Gastrocnemius medialis (tissue), 4 donors: ENCODE results near the gene HTT. TPM values are rescaled to one million over a fixed set of nuclear protein-coding genes. Genes with fewer than 3 reads are reported as not detected.

Experiments
- ATAC-seq, 2 donors: fragments of 150-250 bp; one replicate each; pipeline ENCODE4 v1.9.1; 2016
- DNase-seq, 2 donors: peaks; one replicate each; pipeline ENCODE4 v3.0.0-alpha.2; 2019
- H3K27ac ChIP-seq, 4 donors: fragments of 200-600 bp; sonication (generic); 1 replicate in 1 of 4; 2 replicates in 3 of 4; pipeline ENCODE4 v1.5.1; 2016 to 2018; ENCODE audit warnings: mild to moderate bottlenecking in 2 of 4, moderate library complexity in 1 of 4
- H3K27me3 ChIP-seq, 3 donors: fragments of 200-600 bp; sonication (generic) in 2 of 3; 1 replicate in 1 of 3; 2 replicates in 2 of 3; pipeline versions ENCODE4 v1.5.1 to v1.6.0; 2016 to 2019; ENCODE audit warnings: mild to moderate bottlenecking in 1 of 3, moderate library complexity in 1 of 3
- H3K36me3 ChIP-seq, 2 donors: fragments of 200-600 bp; sonication (generic) in 1 of 2; one replicate each; pipeline ENCODE4 v1.5.1; 2017 to 2018
- H3K4me1 ChIP-seq, 2 donors: fragments of 200-600 bp; sonication (generic) in 1 of 2; one replicate each; pipeline ENCODE4 v1.5.1; 2016 to 2017; ENCODE audit warnings: mild to moderate bottlenecking in 2 of 2
- H3K4me3 ChIP-seq, 4 donors: fragments of 200-600 bp; sonication (generic) in 3 of 4; 1 replicate in 1 of 4; 2 replicates in 3 of 4; pipeline ENCODE4 v1.5.1; 2016 to 2019; ENCODE audit warnings: mild to moderate bottlenecking in 2 of 4
- H3K9me3 ChIP-seq, 3 donors: fragments of 200-600 bp; sonication (generic) in 2 of 3; 1 replicate in 1 of 3; 2 replicates in 2 of 3; pipeline ENCODE4 v1.5.1; 2016 to 2019
- POLR2A ChIP-seq, 2 donors: fragments of 450-650 bp; IDR thresholded peaks; one replicate each; pipeline ENCODE4 v1.6.1; 2017; ENCODE audit warnings: antibody characterized with exemption in 2 of 2, mild to moderate bottlenecking in 2 of 2, moderate library complexity in 2 of 2
- in situ Hi-C, 4 donors: fragments of 200-750 bp; cut with MboI; loops; one replicate each; pipeline versions ENCODE4 v1.15.0 to v1.8.0; 2017; ENCODE audit warnings: low sequenced_read_pairs in 4 of 4
- intact Hi-C: fragments of 100-400 bp; cut with DNase I; formaldehyde crosslinking; loops from one replicate; pipeline ENCODE4 v1.15.1; 2023; ENCODE audit warnings: low total_unique reads
- total RNA-seq, 4 donors: library from RNA; depleted of rRNA; stranded (reverse); fragments of >200 nt; gene quantifications; one replicate each; pipeline versions ENCODE4 v1.1.0 to v1.2.3, GENCODE V29; 2016
- TF ChIP-seq, protein P1 (sequence below), 5 experiments: fragments of 450-650 bp in 3 of 5; fragments of 200-600 bp in 2 of 5; sonication (generic) in 2 of 5; IDR thresholded peaks in 4 of 5; conservative IDR thresholded peaks in 1 of 5; 1 replicate in 4 of 5; 2 replicates in 1 of 5; pipeline ENCODE4 v1.5.1; 2016 to 2019; ENCODE audit warnings: antibody characterized with exemption in 5 of 5, mild to moderate bottlenecking in 3 of 5, moderate library complexity in 3 of 5

HTT gene
- total RNA-seq, 4 donors from 2014 or later = 23.5 to 73.0 (median 51.1) TPM

DNA sequence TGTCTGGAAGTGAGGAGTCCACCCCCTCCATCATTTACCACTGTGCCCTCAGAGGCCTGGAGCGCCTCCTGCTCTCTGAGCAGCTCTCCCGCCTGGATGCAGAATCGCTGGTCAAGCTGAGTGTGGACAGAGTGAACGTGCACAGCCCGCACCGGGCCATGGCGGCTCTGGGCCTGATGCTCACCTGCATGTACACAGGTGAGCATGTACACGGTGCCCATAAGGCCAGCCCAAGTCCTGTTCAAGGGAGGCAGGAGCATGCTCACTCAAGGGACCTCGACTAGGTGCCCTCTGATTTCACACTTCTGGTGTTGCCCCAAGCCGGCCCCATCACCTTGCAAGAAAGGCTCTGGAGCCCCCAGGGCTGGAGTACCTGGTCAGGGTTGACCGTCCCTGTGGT is 161.1 kb downstream of the HTT start:
- DNase-seq = no peak
- peaks cover 0 to 83% of the 10 kb centered on the region in 2 donors for H3K36me3 ChIP-seq
- in situ Hi-C loops (no loop called here), intact Hi-C loops (no loop called here)
- no peak overlapping the region for H3K27ac ChIP-seq
- no peak for ATAC-seq
- TF ChIP-seq, protein P1, sequence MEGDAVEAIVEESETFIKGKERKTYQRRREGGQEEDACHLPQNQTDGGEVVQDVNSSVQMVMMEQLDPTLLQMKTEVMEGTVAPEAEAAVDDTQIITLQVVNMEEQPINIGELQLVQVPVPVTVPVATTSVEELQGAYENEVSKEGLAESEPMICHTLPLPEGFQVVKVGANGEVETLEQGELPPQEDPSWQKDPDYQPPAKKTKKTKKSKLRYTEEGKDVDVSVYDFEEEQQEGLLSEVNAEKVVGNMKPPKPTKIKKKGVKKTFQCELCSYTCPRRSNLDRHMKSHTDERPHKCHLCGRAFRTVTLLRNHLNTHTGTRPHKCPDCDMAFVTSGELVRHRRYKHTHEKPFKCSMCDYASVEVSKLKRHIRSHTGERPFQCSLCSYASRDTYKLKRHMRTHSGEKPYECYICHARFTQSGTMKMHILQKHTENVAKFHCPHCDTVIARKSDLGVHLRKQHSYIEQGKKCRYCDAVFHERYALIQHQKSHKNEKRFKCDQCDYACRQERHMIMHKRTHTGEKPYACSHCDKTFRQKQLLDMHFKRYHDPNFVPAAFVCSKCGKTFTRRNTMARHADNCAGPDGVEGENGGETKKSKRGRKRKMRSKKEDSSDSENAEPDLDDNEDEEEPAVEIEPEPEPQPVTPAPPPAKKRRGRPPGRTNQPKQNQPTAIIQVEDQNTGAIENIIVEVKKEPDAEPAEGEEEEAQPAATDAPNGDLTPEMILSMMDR (IDR thresholded peaks at IDR 0.05 in 4 of 5, conservative IDR thresholded peaks at IDR 0.05 in 1 of 5) = no peak
- TF ChIP-seq POLR2A (IDR thresholded peaks at IDR 0.05) = no peak
- H3K9me3 ChIP-seq = no peaks in the 10 kb centered on the region
- no peaks in the 10 kb centered on the region for H3K27me3 ChIP-seq
- no peaks in the 10 kb centered on the region for H3K4me1 ChIP-seq
- H3K4me3 ChIP-seq = no peak overlapping the region

DNA sequence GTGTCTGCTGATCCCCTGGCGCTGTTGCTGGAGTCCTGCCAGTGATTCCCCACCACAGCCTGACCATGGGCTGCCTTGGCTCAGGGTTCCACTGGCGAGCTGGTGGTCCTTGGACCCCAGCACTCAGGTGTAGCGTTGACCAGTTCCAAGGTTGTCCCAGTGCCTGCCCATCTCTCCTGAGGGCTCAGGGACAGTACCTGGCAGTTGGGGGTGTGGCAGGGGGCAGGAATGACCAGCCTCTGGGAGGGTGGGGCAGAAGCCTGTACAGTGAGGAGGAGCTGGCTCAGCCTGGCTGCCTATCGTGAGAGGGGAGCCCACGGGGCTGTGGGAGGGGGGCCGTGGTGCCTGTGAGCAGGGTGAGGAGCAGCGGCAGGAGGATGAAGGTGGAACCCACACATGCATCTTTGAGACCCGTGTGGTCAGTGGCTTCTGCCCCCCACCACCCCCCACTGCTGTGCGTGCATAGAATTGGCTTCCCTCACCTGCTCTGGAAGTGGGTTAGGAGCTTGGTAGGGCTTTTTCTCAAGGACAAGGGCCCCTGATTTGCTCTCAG is 161.9 kb downstream of the HTT start:
- Histone ChIP-seq H3K4me1 (no peaks in the 10 kb centered on the region), H3K27me3 (no peaks in the 10 kb centered on the region), H3K36me3 (peaks cover 0 to 83% of the 10 kb centered on the region in 2 donors), H3K4me3 (no peak overlapping the region), H3K27ac (no peak overlapping the region), H3K9me3 (no peaks in the 10 kb centered on the region)
- ATAC-seq (no peak), DNase-seq (no peak)
- no peak for TF ChIP-seq POLR2A (IDR thresholded peaks at IDR 0.05)
- TF ChIP-seq, protein P1 (IDR thresholded peaks at IDR 0.05 in 4 of 5, conservative IDR thresholded peaks at IDR 0.05 in 1 of 5) = no peak
- in situ Hi-C loops = no loop called here
- intact Hi-C loops = no loop called here

DNA sequence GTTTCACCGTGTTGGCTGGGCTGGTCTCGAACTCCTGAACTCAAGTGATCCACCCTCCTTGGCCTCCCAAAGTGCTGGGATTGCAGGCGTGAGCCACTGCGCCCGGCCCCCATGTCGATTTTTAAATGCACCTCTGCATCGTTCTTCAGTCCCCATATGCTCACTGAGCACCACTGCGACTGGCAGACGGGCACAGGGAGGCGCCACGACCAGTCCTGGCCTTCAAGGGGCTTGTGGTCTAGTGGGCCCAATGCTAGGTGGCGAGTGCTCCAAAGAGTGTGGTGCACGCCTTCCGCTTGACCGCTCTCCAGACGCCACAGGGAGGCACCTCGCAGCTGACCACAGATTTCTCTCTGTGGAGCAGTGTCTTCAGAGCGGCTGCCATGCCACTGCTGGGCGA is 162.8 kb downstream of the HTT start:
- Histone ChIP-seq H3K27me3 (no peaks in the 10 kb centered on the region), H3K9me3 (no peaks in the 10 kb centered on the region), H3K36me3 (peaks cover 0 to 79% of the 10 kb centered on the region in 2 donors), H3K4me3 (no peak overlapping the region), H3K27ac (no peak overlapping the region), H3K4me1 (no peaks in the 10 kb centered on the region)
- in situ Hi-C loops (no loop called here), intact Hi-C loops (no loop called here)
- ATAC-seq (no peak), DNase-seq (no peak)
- TF ChIP-seq, protein P1 (IDR thresholded peaks at IDR 0.05 in 4 of 5, conservative IDR thresholded peaks at IDR 0.05 in 1 of 5) = no peak
- TF ChIP-seq POLR2A (IDR thresholded peaks at IDR 0.05) = no peak

DNA sequence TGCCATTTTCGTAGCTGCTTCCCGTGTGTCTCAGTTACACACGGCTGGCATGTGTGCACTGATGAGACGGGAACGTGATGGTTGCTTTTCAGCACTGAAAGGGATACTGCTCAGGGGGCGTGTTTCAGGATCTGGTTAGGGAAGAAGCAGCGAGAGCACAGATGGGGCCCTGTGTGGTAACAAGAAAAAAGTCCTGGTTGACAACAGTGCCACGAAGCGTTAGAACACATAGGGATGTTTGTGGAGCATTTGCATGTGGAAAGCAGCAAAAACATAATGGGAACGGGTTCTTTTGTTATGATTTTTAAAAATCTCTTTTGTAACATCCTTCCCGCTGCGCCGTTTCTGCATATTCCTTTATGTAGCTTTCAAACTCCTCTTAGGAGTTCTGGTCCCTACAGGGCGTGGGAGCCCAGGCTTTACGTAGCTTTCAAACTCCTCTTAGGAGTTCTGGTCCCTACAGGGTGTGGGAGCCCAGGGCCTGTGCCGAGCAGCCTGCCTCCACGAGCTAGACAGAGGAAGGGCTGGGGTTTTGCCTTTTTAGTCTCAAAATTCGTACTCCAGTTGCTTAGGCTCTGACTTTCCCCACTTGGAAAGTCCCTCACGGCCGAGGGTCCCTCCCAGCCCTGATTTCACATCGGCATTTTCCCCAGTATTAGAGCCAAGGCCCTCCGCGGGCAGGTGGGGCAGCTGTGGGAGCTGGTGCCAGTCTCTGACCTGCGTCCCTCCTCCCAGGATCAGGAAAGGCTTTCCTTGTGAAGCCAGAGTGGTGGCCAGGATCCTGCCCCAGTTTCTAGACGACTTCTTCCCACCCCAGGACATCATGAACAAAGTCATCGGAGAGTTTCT is 163.5 kb downstream of the HTT start:
- Histone ChIP-seq H3K4me3 (no peak overlapping the region), H3K4me1 (no peaks in the 10 kb centered on the region), H3K27me3 (no peaks in the 10 kb centered on the region), H3K36me3 (peaks cover 0 to 72% of the 10 kb centered on the region in 2 donors), H3K9me3 (no peaks in the 10 kb centered on the region), H3K27ac (no peak overlapping the region)
- intact Hi-C loops (no loop called here), in situ Hi-C loops (no loop called here)
- DNase-seq = no peak
- TF ChIP-seq, protein P1 (IDR thresholded peaks at IDR 0.05 in 4 of 5, conservative IDR thresholded peaks at IDR 0.05 in 1 of 5) = no peak
- no peak for TF ChIP-seq POLR2A (IDR thresholded peaks at IDR 0.05)
- no peak for ATAC-seq
